ENCODE results near the gene TOR4A.

- TF ChIP-seq GATA3 (IDR thresholded peaks at IDR 0.05; ENCODE audit: low read depth, low read length) (no peak), GATA2 (IDR thresholded peaks at IDR 0.05; ENCODE audit: low read depth, low read length) (no peak)
Observed at GRCh38 chr9:137305060-137305797, 27.7 kb downstream of the TOR4A start.

Measured in SH-SY5Y (cell line).